Activated naive CD8-positive, alpha-beta T cell (primary cell): Measurements from ENCODE around the gene TBX4.
"Not testable (repeated sequence)": the region's sequence is repeated elsewhere in the genome, so short reads cannot be mapped to it uniquely, and the experiment has no call there.

ENCODE experiments used
- H3K27ac Mint-ChIP-seq: one replicate; pipeline ENCODE4 v1.8.0; 2021; ENCODE audit warnings: mixed read lengths
- H3K27me3 Mint-ChIP-seq: one replicate; pipeline ENCODE4 v1.8.0; 2021; ENCODE audit warnings: mixed read lengths
- H3K36me3 Mint-ChIP-seq: one replicate; pipeline ENCODE4 v1.8.0; 2021; ENCODE audit warnings: mixed read lengths
- H3K4me1 Mint-ChIP-seq: one replicate; pipeline ENCODE4 v1.8.0; 2021; ENCODE audit warnings: low read depth, mixed read lengths
- H3K4me3 Mint-ChIP-seq: one replicate; pipeline ENCODE4 v1.8.0; 2021; ENCODE audit warnings: mild to moderate bottlenecking, mixed read lengths
- H3K9me3 Mint-ChIP-seq: one replicate; pipeline ENCODE4 v1.8.0; 2021; ENCODE audit warnings: low read depth, mixed read lengths

TBX4 gene

DNA sequence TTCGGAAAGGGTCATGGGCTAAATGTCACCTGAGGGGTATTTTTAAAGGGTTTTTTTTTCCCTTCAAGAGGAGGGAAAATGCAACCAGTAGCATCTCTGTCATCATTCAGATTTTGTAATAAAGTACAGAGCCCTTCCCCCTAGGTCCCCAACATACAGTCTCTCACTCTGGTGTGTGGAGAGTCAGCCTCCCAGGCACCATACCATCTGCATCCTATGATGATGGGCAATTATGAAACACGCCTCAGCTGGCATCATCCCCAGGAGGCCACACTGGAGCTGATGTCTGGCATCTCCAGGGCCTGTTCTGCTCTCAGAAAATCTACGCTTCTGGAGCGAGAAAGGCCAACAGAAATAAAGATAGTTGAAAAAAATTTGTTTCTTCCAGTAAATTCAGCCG, 32.0 kb downstream of the TBX4 start:
- Mint-ChIP-seq H3K27ac (no peak overlapping the region), H3K4me3 (no peak overlapping the region), H3K9me3 (no peaks in the 10 kb centered on the region), H3K4me1 (no peaks in the 10 kb centered on the region), H3K27me3 (no peaks in the 10 kb centered on the region), H3K36me3 (no peaks in the 10 kb centered on the region)

DNA sequence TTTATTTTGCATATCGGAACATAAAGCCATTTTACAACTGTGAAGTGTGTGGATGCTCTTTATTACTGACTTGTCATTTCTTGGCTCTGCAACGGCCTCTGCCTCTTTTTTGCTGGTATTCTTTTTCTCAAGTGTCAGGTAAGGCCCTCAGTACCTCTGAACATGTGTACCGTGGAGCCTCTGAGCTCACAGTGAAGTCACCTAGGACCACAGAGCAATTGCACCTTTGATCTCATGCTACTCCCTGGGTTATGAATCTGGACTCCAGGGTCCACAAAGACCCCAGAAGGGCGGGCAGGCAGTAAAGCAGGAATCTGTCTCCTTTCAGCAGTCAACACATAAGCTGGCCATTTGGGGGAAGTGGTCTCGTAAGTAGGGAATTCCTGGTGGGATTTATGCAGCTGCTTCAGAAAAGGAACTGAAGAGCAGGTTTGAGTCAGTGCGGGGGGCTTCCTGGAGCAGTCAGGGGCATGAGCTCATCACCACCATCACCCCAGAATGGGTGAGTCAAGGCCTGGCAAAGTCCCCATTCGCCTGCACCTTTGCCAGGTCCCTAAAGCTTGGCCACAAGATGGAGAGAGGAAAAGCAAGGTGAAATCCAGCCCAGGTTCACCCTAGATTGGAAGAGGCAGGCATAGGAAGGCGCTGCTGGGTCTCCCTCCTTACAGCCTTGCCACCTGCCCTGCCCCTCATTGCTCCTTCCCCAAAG, 33.0 kb downstream of the TBX4 start:
- no peaks in the 10 kb centered on the region for H3K27me3 Mint-ChIP-seq
- no peaks in the 10 kb centered on the region for H3K36me3 Mint-ChIP-seq
- H3K9me3 Mint-ChIP-seq = no peaks in the 10 kb centered on the region
- H3K4me3 Mint-ChIP-seq = no peak overlapping the region
- no peak overlapping the region for H3K27ac Mint-ChIP-seq
- H3K4me1 Mint-ChIP-seq = no peaks in the 10 kb centered on the region

DNA sequence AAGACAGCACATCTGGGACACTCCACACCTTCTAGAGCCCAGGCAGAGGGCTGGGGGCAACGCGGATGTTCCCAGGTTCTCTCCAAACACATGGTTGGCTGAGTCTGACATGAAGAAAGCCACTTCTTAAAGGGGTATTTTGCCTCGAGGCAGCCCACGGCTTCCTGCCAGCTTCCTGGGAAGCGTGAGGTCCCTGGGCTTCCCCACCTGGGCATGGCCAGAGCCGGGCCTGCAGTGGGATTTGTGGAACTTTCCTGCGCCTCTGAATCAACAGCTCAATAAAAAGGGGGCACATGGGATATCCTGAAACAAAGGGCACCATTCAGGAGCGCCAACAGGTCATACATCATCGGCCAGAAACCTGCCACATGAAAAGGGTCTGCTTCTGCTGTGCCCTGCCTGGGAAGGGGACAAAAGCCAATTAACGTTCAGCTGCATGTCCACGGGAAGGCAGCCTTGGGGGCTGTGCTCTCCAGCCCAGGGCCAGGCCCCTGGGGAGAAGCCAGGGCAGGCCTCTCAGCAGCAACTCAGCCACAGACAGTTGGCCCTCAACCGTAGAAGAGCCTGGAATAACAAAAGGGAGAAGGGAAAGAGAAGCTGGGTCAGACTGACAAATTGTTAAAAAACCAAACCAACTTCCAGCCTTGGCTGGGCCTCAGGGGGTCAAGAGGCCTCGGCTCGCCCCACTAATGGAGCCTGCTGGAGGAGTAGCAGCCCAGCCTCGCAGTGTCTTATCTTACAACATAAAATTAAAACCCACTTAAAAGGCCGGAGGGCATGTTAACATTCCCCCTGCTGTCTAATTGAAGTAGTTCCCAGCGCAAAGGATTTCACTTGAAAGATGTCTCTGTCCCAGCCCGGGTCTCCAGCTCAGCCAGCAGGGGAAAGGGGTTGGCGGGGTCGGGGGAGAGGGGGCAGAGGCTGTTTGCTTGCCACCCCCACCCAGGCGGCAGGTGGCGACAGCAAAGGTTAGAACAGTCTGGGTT, 34.2 kb downstream of the TBX4 start:
- no peaks in the 10 kb centered on the region for H3K36me3 Mint-ChIP-seq
- no peak overlapping the region for H3K4me3 Mint-ChIP-seq
- no peaks in the 10 kb centered on the region for H3K9me3 Mint-ChIP-seq
- H3K4me1 Mint-ChIP-seq = no peaks in the 10 kb centered on the region
- H3K27ac Mint-ChIP-seq = no peak overlapping the region
- no peaks in the 10 kb centered on the region for H3K27me3 Mint-ChIP-seq

DNA sequence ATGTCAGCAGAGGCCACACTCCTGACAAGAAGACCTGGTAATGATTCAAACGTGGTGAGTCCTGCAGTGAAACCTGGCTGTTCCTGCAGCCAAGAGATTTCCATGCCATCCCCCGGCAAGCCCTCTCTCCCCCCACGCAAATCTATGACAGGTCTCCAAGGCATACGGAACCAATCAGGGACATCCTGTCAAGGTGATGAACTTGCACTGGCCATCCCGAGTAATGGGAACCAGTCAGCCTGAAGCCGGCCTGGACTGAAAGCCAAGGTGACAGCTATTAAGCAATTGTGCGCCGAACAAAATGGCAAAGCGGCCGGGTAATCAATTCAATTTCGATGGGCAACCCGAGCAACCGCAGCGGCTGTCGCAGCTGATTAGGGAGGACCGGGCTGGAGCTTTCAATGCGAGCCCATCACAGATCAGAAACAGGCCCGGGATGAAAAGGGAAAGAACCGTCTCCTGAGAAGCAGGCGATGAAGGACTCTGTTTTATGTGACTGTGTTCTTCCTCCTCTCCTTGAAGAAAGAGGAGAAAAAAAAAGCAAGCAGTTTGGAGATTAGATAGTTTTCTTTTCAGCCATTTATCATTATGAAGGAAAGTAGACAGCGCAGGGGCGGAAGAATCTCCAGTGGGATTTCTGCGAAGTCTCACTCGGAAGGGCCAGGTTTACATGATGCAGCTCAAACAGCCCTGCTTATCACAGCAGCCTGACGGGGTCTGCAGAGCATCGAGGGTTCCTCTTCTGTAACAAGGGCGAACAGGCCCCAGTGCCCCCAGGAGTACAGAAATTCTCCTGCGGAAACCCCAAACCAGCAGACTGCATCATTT, 35.2 kb downstream of the TBX4 start:
- Mint-ChIP-seq H3K27ac (no peak overlapping the region), H3K4me1 (no peaks in the 10 kb centered on the region), H3K4me3 (no peak overlapping the region), H3K36me3 (no peaks in the 10 kb centered on the region), H3K27me3 (no peaks in the 10 kb centered on the region), H3K9me3 (no peaks in the 10 kb centered on the region)

DNA sequence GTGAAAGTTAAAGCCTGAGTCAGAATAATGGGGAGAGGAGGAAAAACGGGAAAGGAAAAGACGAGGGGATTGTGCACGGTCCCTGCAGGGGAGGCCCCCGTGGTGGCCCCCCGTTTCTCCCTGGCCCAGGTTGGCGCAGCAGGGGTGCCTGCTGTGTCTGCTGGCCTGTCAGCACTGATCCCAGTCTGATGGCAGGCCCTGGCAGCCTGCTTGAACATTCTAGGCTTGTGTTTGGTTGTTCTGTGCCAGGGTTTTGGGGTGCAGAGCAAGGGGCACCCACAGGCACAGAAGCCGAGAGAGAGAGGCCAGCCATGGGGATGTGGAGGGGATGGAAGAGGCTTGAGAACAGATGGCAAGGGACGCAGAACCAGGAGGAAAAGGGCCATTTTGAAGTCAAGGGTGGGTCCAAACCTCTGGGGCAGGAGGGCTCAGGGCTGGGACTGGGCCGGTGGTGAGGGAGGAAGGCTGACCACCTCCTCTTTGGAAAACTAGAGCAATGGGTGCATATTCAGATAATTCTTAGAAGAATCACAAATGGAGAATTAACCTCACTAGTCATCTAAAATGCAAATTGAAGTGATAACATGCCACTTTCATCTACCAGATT, 35.9 kb downstream of the TBX4 start:
- Mint-ChIP-seq H3K36me3 (no peaks in the 10 kb centered on the region), H3K9me3 (no peaks in the 10 kb centered on the region), H3K4me1 (no peaks in the 10 kb centered on the region), H3K4me3 (no peak overlapping the region), H3K27ac (no peak overlapping the region), H3K27me3 (no peaks in the 10 kb centered on the region)

DNA sequence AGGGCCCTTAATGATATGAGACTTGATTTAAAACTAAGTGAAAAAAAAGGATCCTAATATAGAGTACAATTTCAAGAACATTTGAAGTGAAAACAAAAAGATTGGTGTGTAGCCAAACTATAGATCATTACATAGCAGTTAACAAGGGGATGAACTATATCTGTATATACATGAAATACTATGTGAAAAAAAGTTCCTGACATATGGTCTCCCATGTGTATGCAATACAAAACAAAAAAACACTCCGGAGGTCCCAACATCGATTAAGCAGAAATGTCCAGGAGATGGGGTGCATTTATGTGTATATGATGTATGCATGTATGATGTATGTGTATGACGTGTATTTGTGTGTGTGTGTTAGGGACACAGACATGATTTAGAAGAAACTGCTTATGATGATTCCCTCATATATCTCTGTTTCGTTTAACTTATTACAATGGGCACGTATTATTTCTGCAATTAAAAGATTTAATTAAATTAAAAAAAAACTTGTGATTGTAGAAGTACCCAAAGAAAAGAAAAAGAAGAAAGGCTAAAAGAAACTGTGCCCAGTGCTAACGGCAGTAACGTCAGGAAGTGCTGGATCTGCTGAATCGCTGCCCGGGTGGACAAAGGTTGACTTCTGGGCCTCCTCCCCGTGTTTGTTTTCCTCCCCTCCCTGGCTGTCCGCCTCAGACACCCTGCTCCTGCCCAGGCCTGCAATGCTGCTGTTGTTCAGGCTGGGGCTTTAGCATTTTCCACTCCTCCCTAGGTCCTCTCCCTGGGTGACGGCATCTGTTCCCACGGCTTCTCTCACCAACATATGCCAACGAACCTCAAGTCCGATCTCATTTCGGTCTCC, 36.9 kb downstream of the TBX4 start:
- no peak overlapping the region for H3K27ac Mint-ChIP-seq
- H3K9me3 Mint-ChIP-seq = no peaks in the 10 kb centered on the region

DNA sequence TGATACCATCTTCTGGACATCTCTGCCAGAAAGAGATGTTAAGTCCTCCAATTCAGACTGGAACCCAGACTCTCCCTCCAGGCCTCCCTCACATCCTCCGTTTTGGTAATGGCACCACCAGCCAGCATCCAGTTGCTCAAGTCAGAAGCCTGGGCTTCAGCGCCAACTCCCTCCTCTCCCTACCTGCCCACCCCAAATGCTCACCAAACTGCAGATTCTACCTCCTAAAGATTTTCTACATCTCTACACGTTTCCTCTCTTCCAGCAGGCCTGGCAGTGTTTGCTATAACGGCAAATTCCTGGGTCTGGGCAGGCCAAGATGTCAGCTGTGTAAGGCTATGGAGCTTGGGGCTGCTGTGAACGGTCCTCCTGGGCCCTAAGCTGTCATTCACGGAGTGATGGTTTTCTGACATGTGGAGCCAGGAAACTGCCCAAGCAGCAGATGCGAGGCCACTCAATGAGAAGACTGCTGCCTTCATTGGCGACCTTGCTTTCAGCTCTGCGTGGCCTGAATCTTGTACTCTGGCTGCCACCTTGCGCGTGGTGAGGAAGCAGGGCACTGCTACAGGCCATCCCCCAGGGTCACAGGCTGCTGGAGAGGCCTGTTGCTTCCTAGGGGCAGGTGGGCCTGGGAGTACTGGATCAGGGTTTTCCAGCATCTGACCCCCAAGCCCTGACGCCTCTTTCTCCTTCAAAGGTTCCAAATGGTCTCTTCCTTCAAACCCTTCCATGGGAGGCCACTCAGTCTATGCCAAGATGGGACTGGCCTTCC, 37.7 kb downstream of the TBX4 start:
- H3K27ac Mint-ChIP-seq = no peak overlapping the region
- H3K4me3 Mint-ChIP-seq = no peak overlapping the region
- no peaks in the 10 kb centered on the region for H3K27me3 Mint-ChIP-seq
- H3K4me1 Mint-ChIP-seq = no peaks in the 10 kb centered on the region
- H3K9me3 Mint-ChIP-seq = no peaks in the 10 kb centered on the region
- H3K36me3 Mint-ChIP-seq = no peaks in the 10 kb centered on the region

More for the DNA sequence above, 36.9 kb downstream of the TBX4 start:
- no peak overlapping the region for H3K4me3 Mint-ChIP-seq
- no peaks in the 10 kb centered on the region for H3K27me3 Mint-ChIP-seq
- no peaks in the 10 kb centered on the region for H3K36me3 Mint-ChIP-seq
- H3K4me1 Mint-ChIP-seq = no peaks in the 10 kb centered on the region

DNA sequence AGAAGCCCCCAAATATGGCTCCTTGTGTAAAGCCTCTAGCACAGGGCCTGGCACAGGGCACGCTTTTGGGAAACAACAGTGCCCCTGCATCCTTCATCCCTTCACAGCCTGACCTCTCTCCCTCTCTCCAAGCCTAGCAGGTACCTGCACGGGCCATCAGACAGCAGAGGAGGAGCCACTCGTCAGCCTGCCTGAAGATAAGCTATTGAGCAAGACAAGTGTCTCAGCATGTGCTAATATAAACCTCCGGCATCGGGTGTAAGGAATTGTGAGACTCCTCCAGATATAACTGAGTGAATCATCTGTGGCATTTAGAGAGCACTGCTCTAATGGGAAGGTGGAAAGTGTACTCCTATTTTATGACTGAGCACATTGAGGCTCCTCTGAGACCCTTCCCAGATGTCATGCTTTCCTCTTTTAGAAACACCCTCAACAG, 38.3 kb downstream of the TBX4 start:
- Mint-ChIP-seq H3K36me3 (no peaks in the 10 kb centered on the region), H3K27me3 (no peaks in the 10 kb centered on the region)

DNA sequence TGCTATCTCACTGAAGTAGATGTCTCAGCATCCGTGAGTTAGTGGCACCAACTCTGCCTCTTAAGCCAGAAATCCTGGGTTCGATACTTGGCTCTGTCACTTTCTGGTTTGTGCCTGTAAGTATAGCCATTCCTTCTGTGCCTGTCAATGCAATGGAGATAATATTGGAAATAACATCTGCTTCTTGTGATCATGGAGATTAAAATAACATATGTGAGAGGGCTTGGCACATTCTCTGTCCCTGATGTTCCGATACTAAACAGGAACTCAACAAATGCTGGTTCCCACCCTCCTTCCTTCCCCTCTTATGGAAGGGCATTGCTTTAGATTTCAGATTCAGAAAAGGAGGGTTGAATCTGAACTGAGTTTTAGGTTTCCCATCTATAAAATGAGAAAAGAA, 39.8 kb downstream of the TBX4 start:
- Mint-ChIP-seq H3K9me3 (no peaks in the 10 kb centered on the region), H3K27ac (no peak overlapping the region), H3K27me3 (peaks cover 2% of the 10 kb centered on the region), H3K4me3 (no peak overlapping the region), H3K36me3 (no peaks in the 10 kb centered on the region), H3K4me1 (no peaks in the 10 kb centered on the region)

More for the DNA sequence above, 38.3 kb downstream of the TBX4 start:
- H3K4me3 Mint-ChIP-seq = no peak overlapping the region
- H3K4me1 Mint-ChIP-seq = no peaks in the 10 kb centered on the region
- H3K27ac Mint-ChIP-seq = no peak overlapping the region
- H3K9me3 Mint-ChIP-seq = no peaks in the 10 kb centered on the region

DNA sequence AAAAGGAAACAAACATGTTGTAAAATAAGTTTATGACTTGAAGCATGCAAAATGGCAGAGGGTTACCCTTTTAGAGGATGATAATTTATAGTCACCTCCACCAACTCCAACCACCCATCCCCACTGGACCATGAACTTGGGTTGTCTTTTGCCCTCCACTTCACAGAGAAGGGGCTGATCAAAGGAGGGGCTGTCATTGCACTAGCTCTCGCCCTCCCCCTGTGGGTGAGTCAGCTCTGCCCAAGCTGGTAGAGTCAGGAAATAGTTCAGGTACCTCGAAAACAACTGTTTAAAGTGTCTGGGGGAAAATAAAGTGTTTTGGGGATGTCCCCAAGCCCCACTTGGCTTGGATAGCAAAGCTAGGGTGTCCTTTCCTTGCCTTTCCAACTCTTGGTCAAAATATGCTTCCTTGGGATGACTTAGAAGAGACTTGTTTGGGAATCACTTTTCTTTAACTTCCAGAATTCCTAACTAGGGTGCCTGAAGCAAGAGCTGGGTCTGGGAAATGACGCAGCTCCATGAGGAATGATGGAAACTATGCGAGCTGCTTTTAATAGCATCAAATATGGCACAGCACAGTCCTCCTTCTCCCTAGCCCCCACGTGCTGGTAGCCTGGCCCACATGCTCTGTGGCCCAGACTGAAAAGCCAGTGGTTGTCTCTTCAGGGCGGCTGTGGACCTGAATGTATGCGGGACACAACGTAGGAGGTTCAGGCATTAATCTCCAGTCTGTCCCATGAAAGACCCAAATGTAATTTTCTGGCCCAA, 40.7 kb downstream of the TBX4 start:
- Mint-ChIP-seq H3K27me3 (peaks cover 3% of the 10 kb centered on the region), H3K36me3 (no peaks in the 10 kb centered on the region), H3K9me3 (no peaks in the 10 kb centered on the region), H3K4me1 (no peaks in the 10 kb centered on the region), H3K4me3 (no peak overlapping the region), H3K27ac (no peak overlapping the region)

DNA sequence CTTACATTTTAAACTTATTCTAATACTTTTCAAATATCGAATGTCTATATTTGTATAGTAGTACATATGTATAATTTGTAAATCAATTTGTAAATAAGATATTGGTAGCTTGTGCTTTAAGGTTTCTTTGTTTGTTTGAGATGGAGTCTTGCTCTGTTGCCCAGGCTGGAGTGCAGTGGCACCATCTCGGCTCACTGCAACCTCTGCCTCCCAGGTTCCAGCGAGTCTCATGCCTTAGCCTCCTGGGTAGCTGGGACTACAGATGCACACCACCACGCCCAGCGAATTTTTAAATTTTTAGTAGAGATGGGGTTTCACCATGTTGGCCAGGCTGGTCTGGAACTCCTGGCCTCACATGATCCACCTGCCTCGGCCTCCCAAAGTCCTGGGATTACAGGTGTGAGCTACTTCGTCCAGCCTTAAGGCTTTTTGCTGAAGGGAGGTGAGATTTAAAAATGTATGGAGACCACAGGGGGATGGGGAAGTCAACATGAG, 41.7 kb downstream of the TBX4 start:
- H3K4me1 Mint-ChIP-seq, H3K9me3 Mint-ChIP-seq, H3K27me3 Mint-ChIP-seq, H3K36me3 Mint-ChIP-seq, H3K27ac Mint-ChIP-seq, H3K4me3 Mint-ChIP-seq: not testable (repeated sequence)

DNA sequence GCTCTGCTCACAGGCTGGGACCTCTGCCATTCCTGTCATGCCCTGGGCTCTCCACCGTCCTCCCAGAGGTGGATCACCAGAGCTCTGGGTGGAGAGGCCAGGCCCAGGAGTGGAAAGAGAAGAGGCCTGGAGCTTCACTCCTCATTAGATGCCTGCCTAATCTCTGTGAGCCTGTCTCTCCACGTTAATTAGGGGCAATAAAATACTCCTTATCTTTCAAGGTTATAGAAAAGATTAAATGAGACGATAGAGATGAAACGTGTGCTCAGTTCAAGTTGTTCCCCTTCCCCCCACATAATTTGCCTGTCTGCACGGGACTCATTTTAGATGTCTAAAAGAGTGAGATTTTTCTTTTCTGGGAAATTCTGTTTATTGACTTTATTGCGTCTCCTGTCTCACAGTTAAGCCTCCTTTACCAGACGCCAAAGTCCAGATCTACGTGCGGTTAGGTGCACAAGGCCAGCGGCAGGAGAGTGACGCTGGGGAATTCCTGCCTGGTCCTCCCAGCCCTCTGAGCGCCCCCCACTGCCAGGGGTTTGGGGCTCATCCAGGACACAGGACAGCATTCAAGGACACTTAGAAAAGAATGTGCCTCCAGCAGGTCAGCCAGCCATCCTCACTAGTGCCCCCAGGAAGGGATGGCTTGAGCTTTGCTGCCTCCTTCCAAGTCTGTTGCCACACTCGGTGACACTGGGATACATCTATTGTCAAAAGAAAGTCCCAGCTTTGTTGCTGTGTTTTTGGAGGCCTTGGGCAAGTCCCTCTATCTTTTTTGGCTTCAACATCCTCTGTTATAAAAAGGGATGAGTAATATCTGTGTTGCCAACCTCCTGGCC, 42.3 kb downstream of the TBX4 start:
- no peak overlapping the region for H3K4me3 Mint-ChIP-seq
- H3K4me1 Mint-ChIP-seq = no peaks in the 10 kb centered on the region
- H3K36me3 Mint-ChIP-seq = no peaks in the 10 kb centered on the region
- H3K27ac Mint-ChIP-seq = no peak overlapping the region
- H3K9me3 Mint-ChIP-seq = no peaks in the 10 kb centered on the region
- H3K27me3 Mint-ChIP-seq = peaks cover 6% of the 10 kb centered on the region
